GM18868 (cell line): ENCODE results near the gene ANKMY1.
A peak's percentile ranks its signal among the peaks of the same experiment; 100 is the strongest.
"Not testable (repeated sequence)": the region's sequence is repeated elsewhere in the genome, so short reads cannot be mapped to it uniquely, and the experiment has no call there.

Source experiments
- ATAC-seq: cut with Tn5 transposase; IDR thresholded peaks from one replicate; pipeline ENCODE4 v1.9.1; 2021; ENCODE audit warnings: mild to moderate bottlenecking, moderate library complexity; ENCODE audit not compliant: unreplicated experiment

ANKMY1 gene

DNA sequence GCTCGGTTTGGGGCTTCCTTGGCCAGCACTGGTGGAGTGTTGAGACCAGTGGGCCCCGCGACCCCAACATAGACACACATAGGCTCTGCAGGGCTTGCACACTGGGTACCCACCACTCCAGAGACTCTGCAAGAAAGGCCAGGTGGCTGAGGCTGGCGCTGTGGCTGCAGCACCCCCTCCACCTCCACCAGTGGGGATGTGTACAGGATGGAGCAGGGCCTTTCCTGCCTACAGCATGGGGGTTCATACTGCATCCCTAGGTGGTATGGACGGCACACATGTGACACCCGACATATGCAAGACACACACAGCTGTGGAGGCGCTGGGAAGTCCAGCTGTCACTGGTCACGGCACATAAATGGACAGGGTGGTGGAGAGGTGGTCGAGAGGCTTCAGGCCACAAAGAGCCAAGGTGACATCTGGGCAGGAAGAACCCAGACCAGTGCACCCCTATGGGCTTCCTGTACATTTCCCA lies 11.8 kb upstream of the ANKMY1 start:
- no peak for ATAC-seq

DNA sequence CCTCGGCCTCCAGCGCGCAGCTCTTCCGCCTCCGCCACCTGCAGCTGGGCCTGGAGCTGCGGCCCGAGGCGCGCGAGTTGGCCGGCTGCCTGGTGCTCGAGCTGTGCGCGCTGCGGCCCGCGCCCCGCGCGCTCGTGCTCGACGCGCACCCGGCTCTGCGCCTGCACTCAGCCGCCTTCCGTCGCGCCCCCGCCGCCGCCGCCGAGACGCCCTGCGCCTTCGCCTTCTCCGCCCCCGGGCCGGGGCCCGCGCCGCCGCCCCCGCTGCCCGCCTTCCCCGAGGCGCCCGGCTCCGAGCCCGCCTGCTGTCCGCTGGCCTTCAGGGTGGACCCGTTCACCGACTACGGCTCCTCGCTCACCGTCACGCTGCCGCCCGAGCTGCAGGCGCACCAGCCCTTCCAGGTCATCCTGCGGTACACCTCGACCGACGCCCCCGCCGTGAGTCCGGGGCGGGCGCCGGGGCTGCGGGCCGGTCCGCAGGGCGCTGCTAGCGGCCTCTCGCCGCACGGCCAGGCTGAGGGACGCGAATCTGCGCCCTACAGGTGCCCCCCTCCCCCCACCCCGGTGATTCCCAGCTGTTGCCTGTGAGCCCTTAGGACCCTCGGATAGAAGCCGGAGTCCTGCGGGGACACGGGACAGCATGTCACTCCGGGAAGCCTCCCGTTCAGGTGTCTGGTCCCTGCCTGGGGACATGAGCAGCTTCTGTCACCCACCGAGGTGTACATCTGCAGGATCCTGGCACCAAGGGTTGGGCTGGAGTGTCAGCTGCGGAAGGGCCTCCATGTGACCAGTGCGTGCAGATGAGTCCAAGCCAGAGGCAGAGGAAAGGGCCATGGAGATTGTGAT lies 11.1 kb upstream of the ANKMY1 start:
- ATAC-seq = peak; percentile 27

DNA sequence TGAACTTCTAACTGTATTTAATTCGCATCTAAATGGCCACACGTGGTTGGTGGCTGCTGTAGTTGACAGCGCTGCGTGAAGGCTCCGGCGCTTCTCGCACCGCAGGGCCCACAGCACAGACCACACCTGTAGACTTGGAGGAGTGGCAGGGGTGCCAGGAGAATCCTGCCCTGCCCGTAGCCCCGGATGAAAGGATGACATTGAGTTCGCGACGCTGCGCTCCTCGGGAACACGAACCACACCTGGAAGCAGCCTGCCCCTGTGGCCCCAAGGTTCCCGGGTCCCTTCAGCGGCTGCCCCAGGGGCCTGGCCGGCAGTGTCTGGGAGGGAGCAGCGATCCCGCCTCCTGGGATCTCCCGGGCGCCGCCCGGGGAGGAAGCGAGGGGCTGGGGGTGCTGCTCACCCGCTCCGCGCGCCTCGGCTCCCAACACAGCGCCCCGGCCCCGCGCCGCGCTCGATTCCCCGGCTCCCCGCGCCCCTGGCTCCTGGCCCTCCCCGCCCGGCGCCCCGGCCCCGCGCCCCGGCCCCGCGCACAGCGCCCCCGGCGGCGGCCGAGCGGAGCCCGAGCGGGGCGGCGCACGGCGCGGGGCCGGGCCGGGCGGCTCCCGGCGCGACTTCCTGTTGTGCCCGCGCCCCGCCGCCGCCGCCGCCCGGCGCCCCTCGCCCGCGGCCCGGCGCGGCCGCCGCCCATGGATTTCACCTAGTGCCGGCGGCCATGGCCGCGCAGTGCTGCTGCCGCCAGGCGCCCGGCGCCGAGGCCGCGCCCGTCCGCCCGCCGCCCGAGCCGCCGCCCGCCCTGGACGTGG lies 10.3 kb upstream of the ANKMY1 start, which contains the start of gene RNPEPL1:
Gene RNPEPL1, plus strand, starts transcription at position 613 of the 806 bp plus-strand sequence. Its CDS starts 103 bp downstream, at position 716.
- ATAC-seq = peak; percentile 36

DNA sequence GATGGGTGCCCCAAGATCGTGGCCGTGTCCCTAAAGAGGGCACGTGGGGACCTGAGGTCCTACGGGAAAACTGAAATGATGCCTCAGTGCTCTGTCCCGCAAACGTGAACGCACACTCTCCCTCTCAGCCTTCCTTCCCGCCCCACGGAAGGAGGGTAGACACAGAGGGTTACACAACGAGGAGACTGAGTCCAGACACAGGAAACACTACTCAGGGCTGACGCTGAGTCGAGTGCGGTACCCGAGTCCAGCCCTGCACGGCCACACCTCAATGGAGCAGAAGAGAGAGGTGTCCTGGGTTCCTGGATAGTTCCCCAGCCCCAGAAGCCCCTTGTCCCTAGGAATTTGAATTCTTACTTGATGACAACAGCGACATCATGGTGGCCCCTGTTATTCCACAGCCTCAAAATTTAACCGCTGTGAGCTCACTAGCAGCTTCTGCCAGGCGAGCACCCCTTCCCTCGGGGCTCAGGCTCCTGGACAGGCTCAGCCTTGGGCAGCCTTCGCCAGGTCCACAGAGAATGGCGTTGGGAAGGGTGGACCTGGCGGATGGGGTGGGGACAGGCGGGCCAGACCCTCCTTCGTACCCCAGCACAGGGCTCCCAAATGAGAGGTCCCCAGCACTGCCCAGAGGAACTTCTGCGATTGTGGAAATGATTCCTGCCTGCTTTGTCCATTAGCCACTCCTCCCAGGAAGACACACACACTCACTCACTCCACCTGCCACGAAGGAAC lies 9.5 kb upstream of the ANKMY1 start:
- no peak for ATAC-seq

DNA sequence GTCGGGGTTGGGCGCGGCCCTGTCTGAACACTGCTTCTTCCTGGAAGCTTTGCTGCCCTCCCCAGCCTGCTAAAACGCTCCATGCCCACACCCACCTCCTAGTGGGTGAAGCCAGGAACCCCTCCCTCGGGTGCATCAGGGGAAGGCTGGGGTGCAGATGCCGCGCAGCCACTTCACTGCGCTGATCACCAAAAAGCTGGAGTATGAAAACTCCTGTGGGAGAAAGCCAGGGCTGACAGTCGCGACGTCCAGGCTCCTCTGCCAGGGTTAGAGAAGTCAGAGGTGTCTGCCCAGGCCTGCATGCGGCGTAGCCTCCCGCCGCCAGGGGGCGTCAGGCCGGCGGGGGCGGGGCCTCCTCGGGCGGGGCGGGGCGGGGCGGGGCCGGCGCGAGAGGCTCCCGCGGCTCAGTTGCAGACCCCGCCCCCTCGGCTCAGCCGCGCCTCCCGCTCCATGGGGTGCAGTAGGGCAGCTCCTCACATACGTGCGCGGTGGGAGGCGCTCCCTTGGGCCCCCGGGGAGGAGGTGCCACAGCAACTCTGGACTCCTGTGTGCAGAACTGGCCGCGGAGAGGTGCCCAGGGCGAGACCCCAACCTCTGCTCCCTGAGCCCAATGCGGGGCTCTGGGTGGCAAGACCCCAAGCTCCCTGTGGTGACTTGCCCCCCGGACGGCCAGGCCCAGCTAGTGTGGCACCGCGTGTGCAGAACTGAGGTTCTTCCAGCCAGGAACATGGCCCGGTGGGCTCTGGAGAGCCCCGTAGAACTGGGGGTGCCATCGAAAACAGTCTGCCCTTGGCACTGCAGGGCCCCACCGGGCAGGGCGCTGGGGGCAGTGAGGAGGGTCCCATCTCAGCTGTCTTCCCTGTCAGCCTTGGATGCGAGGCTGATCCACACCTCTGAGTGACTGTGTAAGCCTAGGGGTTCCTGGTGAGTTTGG lies 8.7 kb upstream of the ANKMY1 start:
- peak; percentile 51 for ATAC-seq

DNA sequence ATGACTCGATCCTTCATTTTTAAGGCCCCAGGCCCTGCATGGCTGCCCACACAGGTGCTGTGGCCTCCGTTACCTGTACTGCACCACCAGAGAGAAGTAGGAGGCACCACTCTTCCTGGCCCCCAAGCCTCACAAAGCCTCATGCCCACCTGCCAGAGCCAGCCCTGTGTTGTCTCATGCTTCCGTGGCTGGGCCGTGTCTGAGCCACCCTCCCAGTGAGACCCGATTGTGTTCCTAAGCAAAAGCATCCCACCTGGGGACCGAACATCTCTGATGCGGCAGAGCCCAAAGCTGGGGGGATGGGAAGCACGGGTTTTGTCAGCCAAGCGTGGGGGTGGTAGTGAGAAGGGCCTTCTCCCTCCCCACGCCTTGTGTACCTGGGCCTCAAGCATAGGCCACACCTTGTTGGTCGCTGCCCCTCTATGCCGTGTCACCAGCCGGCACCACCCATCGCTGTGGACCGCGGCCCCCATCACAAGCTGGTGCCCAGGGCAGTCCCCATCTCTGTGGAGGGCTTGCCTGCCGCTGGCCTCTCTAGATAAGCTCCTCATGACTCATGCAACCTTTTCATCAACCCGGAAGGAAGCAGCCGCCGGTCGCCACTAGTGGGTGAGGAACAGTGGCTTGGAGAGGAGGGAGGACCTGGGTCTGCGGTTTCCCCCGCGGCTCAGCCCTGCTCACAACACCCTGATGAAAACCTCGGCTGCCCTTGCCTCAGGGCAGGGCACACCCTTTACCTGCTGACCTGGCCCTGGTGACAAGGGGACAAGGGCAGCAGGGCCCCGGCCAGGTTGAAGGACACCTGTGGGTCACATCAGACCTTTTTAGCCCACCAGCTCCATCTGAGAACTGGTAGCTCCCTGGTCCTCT lies 7.8 kb upstream of the ANKMY1 start:
- ATAC-seq = peak; percentile 27

DNA sequence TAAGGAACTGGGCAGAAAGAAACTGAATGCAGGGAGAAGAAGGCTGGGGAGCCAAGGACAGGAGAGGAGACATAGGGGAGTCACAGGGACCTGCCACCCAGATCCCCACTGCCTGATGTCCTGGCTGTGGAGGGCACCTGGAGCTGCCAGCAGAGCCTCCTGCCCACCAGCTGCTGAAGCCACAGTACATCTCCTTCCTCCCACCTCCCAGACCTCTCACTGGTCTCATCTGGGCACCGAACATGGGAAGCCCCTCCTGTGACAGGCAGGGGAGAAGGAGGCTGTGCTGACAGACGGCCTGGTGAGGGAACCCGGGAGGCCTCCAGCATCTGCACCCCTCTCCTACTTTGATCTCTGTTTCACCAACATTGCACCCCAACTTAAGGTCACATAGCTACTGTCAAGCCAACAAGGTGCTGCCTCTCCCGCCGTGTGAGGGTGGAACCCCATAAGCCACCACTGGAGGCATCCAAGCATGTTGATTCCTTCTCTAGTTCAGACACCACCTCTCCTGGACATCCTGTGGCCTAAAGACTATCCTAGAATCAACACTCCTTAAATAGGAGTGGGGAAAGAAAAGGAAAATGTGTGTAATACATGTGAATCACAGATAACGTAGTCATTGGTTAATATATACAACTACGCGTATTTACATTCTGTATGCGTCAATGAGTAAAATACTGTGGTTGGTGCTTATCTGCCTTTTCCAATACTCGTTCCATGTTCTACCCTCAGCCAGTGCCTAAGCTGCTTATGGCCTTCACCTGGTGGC lies 7.0 kb upstream of the ANKMY1 start:
- ATAC-seq = no peak

DNA sequence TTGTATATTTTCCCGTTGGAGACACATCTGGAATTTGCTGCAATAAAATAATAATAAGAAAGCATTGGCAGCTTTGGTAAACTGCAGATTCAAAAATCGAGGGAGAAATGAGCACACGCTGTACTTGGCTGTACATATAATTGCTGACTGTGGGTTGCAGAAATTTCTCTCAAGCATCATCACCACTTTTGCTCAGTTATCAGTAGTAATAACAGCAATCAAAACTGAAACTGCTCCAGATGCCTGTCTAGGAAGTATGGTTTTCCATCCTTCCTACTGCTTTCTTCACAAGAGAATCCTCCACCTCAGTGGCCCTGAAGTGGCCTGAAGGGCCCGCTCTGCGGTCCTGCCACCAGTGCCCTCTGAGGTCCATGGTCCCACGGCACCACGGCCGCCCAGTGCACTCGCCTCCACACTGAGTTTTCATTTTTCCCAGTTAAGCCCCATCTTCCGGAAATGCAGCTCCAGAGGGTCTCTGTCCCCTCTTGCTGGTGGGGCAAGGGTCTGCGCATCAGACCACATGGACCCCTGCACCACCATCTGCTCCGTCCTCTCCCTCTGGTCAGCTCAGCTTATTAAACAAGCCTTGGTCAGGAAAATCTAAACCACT lies 6.3 kb upstream of the ANKMY1 start:
- ATAC-seq = no peak

DNA sequence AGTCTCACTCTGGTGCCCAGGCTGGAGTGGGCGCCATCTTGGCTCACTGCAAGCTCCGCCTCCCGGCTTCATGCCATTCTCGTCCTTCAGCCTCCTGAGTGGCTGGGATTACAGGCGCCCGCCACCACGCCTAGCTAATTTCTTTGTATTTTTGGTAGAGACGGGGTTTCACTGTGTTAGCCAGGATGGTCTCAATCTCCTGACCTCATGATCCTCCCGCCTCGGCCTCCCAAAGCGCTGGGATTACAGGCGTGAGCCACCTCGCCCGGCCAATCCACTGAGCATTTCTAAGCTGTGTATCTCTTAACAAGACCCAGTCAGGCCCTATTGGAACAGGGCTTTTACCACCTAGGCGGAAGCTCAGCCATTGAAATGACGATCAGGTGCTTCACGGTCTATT lies 5.4 kb upstream of the ANKMY1 start:
- ATAC-seq = not testable (repeated sequence)

DNA sequence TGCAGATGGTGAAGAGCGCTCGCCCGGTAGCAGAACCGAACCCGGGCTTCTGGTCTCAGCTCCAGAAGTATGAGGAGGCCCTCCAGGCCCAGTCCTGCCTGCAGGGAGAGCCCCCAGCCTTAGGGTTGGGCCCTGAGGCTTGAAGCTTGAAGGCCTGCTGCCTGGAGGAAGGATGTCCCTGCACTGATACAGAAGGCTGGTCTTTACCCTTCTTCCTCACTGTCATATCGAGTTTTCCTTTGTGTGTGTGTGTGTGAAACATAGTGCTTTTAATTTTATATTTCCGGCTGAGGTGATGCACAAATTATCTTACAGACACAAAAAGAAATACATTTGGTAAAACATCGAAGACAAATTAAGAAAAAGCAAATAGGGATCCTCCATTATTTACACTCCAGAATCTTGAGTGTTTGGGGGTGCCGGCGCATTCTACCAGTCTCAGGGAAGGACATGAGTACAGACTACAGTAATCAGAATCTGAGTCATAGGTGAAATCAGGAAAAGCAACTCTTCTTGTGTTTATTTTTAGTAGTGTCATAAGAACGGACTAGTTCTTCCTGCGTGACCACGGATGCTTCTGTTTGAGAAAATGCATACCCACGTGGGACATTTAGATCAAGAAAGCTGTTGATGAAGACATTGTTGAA lies 3.7 kb upstream of the ANKMY1 start:
- ATAC-seq = peak; percentile 0

DNA sequence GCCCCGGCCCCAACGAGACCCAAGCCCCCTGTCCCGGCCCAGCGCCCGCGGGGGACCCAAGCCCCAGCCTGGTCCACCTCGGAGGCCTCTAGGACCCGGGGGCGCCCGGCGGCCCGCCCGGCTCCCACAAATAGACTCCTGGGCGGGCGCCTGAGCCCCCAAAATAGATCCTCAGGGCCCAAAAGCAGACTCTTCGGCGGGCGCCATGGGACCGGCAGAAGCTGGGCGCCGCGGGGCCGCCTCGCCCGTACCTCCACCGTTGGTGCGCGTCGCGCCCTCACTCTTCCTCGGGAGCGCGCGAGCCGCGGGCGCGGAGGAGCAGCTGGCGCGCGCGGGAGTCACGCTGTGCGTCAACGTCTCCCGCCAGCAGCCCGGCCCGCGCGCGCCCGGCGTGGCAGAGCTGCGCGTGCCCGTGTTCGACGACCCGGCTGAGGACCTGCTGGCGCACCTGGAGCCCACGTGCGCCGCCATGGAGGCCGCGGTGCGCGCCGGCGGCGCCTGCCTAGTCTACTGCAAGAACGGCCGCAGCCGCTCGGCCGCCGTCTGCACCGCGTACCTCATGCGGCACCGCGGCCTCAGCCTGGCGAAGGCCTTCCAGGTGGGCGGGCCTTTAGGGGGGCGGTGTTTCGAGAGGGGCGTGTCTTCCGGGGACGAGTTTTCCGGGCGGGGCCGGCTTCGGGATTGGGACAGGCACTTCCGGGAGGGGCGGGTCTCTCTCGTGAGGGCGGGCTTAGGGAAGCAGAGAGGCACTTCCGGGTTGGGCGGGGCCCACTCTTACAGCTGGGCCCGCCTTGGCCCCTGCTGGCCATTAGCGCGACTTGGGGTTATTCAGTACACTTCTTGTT lies 2.9 kb upstream of the ANKMY1 start:
- peak; percentile 62 for ATAC-seq

DNA sequence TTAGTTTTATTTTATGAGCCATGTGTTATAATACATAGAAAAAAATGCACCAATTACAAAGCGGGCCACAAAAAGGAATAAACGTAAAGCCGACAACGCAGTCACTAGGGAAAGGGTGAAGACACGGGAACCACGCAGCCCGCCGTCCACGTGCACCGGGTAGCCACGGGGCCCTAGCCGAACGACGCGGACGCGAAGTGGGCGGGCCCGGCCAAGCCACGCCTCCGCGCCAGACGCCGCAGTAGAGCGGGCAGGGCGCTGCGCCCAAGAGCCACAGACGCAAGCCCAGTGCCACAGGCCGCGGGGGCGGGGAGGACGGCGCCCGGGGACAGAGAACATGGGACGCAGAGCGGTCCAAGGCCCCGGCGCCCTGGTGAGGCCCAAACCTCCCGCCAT lies 2.3 kb upstream of the ANKMY1 start, which contains the start of gene DUSP28:
Gene DUSP28, plus strand, starts transcription at position 274 of the 396 bp plus-strand sequence. CDS start 328 bp downstream, outside the sequence.
- ATAC-seq = peak; percentile 60

DNA sequence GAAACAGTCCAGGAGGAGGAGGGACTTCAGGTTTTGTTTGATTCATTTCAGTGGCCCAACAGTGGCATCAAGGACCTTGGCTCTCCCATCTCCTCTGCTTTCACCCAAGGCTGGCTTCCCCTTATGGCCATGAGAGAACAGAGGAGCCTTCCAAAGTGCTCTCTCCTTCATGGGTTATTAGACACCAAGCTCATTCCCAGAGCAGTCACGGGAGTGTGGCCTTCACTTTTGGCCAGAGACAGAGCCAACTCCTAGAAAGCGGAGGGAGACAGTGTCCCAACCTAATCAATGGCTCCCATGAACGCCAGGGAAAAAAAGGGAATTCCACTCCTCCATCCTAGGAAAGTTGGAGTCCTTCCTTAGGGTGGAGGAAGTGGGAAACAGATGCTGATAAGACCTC lies 1.5 kb upstream of the ANKMY1 start:
- no peak for ATAC-seq

DNA sequence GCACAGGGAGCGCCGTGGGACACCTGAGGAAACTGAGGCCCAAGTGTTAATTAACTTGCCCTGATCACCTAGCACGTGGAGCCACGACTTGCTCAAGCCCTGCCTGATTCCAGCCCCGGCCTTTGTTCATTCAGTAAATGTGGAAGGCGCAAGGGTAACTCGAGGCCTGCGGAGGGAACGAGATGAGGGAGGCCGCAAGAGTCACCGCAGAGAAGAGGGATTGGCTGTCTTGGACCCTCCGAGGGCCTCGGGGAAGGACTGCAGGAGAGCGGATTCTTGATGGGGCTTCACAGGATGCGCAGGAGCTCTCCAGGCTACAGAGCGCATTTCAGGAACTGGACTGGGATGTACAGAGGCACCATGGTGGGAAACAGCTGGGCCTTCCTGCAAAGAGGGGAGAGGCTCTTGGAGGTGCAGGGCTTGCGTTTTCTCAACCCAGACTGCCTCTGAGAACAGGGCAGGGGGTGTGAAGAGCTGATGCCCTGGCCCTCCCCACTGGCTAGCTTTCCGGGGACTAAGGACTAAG lies 511 bp upstream of the ANKMY1 start:
- no peak for ATAC-seq

DNA sequence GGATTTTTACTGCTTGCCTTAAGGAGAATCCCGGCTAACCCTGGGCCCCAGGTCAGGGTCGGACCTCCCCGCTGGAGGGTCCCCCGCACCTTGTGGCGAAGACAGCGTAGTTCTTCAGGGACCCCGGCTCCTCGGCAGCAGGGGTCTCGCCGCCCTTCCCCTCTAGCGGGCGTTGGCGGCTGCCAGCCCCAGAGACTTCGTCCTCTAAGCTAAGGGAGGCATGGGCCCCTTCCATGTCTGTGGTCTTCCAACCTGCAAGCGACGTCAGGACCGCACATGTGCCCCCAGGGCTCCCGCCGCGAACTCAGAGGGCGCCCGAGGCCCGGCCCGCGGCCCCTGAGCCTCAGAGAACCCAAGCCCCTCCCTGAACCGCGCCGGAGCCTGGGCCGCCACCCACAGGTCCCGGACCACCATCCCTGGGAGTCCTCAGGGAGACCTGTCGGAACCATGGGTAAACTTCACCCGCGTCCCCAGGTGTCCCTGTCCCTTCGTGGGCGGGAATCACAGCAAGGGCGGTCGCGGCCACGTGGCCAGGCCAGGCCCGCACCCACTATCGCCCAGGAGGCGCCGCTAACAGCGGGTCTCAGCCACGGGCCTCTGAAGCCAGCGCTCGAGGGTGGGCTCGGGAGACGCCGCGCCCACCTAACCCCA lies 562 bp downstream of the ANKMY1 start:
- no peak for ATAC-seq
